AG09309 (cell line): ENCODE results near the gene GGA1.
A peak's percentile ranks its signal among the peaks of the same experiment; 100 is the strongest.

ENCODE experiments used
- DNase-seq: peaks from one replicate; pipeline ENCODE4 v3.0.0-alpha.2; 2010; ENCODE audit warnings: low read depth
- H3K4me3 ChIP-seq: 2 replicates; pipeline ENCODE4 v1.5.1; 2011; ENCODE audit warnings: mild to moderate bottlenecking, low read depth, low read length, moderate library complexity; ENCODE audit not compliant: control insufficient read depth
- TF ChIP-seq, protein P1 (sequence below): IDR thresholded peaks from 2 replicates; pipeline ENCODE4 v1.5.1; 2011; ENCODE audit warnings: mild to moderate bottlenecking, low read depth, low read length, inconsistent platforms; ENCODE audit not compliant: insufficient read depth, control insufficient read depth; ENCODE audit errors: missing control alignments

GGA1 gene

DNA sequence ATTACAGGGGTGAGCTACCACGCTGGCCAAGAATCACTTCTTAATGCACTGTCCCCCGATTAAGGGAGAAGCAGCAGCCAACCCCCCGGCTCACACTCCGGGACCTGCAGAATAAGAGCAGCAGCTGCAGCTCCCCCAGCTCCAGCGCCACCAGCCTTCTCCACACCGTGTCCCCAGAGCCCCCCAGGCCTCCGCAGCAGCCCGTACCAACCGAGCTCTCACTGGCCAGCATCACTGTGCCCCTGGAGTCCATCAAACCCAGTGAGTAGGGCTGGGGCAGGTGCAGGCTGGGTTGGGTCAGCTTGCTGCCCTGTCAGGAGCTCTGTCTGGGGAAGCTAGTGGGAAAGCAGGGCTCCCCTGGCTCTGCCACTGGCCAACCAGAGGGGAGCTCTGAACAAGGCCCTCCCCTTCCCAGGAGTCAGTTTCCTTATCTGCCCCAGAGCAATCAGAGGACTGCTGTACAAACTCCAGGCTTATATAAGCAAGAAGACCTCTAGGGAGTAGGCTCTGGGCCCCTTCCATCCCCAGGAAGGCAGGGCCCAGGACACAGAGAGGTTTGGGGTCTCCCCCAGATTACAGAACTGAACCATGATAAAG is 22.3 kb downstream of the GGA1 start:
- no peak for DNase-seq
- TF ChIP-seq, protein P1, sequence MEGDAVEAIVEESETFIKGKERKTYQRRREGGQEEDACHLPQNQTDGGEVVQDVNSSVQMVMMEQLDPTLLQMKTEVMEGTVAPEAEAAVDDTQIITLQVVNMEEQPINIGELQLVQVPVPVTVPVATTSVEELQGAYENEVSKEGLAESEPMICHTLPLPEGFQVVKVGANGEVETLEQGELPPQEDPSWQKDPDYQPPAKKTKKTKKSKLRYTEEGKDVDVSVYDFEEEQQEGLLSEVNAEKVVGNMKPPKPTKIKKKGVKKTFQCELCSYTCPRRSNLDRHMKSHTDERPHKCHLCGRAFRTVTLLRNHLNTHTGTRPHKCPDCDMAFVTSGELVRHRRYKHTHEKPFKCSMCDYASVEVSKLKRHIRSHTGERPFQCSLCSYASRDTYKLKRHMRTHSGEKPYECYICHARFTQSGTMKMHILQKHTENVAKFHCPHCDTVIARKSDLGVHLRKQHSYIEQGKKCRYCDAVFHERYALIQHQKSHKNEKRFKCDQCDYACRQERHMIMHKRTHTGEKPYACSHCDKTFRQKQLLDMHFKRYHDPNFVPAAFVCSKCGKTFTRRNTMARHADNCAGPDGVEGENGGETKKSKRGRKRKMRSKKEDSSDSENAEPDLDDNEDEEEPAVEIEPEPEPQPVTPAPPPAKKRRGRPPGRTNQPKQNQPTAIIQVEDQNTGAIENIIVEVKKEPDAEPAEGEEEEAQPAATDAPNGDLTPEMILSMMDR = no peak
- H3K4me3 ChIP-seq = no peak overlapping the region

DNA sequence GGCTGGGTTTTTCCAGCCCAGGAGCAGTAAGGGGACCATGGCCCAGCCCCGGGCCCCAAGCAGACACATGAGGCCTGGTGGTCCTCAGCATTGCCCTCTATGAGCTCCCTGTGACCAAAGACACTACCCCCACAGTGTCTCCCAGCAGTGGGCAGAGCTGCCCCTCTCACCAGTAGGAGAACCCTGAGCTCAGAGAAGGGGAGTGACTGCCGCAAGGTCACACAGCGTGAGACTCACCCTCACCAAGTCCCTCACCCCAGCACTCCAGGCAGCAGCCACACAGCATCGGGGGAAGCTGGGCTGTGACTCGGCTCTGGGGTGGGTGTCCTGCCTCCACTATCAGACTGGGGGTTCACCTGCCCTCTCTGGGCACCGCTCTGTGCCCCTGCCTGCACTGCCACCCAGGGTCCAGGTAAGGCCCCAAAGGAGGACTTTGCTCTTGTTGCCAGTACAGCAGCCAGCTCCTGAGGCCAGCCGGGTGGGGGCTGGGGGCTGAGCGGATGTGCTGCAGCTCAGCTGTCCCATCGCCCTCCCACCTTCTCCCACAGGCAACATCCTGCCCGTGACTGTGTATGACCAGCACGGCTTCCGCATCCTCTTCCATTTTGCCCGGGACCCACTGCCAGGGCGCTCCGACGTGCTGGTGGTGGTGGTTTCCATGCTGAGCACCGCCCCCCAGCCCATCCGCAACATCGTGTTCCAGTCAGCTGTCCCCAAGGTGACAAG is 23.0 kb downstream of the GGA1 start:
- DNase-seq = no peak
- no peak overlapping the region for H3K4me3 ChIP-seq
- TF ChIP-seq, protein P1 = no peak

DNA sequence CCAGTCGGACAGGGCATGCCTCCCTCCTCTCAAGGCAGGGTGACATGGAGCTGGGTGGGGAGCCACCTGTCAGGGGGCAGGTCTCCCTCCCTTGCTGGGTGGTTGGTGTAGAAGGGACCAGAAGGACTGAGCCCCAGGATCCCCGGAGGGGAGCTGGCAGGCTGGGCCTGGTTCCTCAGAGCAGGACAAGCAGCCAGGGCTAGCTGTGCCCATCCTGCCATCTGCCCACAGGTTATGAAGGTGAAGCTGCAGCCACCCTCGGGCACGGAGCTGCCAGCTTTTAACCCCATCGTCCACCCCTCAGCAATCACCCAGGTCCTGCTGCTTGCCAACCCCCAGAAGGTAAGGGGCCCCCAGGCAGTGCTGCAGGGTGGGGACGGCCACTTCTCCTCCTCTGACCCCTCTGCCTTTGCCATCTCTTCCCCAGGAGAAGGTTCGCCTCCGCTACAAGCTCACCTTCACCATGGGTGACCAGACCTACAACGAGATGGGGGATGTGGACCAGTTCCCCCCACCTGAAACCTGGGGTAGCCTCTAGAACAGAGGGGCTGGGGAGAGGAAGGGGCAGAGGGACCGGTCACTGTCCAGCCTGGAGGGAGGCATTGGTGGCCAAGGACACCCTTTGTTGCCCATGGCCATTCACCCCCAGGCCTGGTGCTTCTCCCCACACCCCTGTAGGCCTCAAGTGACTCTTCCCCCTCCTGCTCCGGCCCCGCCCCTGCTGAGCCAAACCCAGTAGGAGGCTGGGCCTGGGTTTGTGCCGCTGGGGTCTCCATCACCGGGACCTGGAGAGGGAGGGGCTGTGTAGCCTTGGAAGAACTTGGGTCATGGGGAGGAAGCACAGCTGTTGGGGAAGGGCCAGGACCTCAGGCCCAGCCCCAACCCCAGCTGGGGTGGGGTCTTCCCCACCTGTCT is 23.8 kb downstream of the GGA1 start:
- H3K4me3 ChIP-seq = no peak overlapping the region
- TF ChIP-seq, protein P1 = no peak
- DNase-seq = no peak

DNA sequence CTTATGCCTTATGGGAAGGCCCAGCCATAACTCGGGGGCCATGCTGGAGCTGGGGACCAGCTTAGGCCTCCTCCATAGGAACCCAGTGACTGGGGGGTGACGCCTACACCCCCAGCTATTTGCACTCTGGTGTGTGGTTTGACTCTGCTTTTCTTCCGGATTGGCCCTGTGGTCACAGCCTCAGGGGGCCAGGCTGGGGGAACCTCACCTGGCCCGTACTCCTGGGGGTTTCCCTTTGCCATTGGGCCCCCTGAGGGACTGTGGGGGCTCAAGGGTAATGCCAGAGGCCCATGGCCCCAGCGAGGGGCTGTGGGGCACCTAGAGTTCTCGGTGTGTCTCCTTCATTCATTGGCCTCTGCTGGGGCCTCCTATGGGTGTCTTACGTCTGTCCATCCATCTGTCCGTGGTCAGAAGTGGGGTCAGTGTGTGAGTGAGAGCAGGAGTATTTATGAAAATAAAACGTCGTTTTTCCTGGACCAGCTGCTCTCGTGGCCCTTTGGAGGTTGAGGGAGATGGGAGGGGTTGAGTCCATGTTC is 24.5 kb downstream of the GGA1 start:
- TF ChIP-seq, protein P1 = no peak
- H3K4me3 ChIP-seq = no peak overlapping the region
- DNase-seq = no peak

DNA sequence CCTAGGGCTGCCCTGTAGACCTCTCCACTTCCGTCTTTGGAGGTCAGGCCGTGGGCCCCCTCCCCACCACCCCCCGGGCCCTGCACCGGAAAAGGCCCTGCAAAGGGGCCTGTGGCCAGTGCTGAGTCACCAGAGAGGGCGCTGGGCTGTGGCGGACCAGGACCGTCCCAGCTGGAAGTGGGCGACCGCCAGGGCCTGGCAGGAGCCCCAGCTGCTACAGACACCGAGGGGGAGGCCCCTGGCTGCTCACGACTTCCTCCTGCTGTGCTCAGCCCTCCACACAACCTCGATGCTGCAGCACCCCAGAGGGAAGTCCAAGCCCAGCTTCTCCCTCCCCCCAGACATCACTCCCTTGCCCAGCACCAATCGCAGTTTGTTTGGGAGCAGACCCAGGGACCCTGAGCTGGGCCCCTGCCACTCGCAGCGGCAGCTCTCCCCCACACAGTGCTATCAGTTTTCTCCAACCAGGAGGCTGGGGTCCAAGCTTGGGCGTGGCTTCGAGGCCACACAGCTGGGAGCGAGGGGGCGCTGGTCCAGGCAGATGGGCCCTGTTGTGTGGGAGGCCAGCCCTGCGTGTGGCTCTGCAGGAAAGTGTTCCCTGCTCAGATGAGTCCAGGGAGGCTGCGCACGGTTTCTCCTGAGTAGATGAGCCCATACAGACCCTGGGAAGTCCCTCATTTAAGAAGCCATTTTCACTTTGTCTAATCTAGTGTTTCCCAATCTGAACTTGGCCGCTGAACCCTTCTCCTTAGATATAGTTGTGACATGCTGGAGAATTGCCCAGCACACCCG is 25.2 kb downstream of the GGA1 start:
- TF ChIP-seq, protein P1 = peak; percentile 31
- H3K4me3 ChIP-seq = no peak overlapping the region
- DNase-seq = peak; percentile 23
